Activated CD4-positive, alpha-beta memory T cell treated with anti-CD3 and anti-CD28 coated beads, Interleukin-2, amount 10 ng/mL, durations not matched to agents 7 days and 5 days (primary cell): ENCODE measurements around the gene SYDE1. TPM values are rescaled to one million over a fixed set of nuclear protein-coding genes. Genes with fewer than 3 reads are reported as not detected.
"Not testable (repeated sequence)": the region's sequence is repeated elsewhere in the genome, so short reads cannot be mapped to it uniquely, and the experiment has no call there.

Experiments
- CTCF ChIA-PET: fragments of 350-600 bp; sonication (Branson Sonifier 250); formaldehyde crosslinking; loops from one replicate; lab custom pipeline; 2021; ENCODE audit warnings: antibody characterized with exemption, inconsistent platforms; lab: Charles Lee
- POLR2A ChIA-PET: fragments of 350-600 bp; sonication (Branson Sonifier 250); formaldehyde crosslinking; loops from one replicate; lab custom pipeline; 2021; ENCODE audit warnings: antibody characterized with exemption; lab: Charles Lee
- DNase-seq: peaks from one replicate; pipeline ENCODE4 v3.0.0-alpha.2; 2020
- H3K27ac Mint-ChIP-seq: one replicate; pipeline ENCODE4 v1.8.0; 2021; ENCODE audit warnings: mild to moderate bottlenecking, mixed read lengths
- H3K27me3 Mint-ChIP-seq: one replicate; pipeline ENCODE4 v1.8.0; 2021; ENCODE audit warnings: mixed read lengths
- H3K36me3 Mint-ChIP-seq: one replicate; pipeline ENCODE4 v1.8.0; 2021; ENCODE audit warnings: low read depth, mixed read lengths
- H3K4me1 Mint-ChIP-seq: one replicate; pipeline ENCODE4 v1.8.0; 2021; ENCODE audit warnings: mixed read lengths
- H3K4me3 Mint-ChIP-seq: one replicate; pipeline ENCODE4 v1.8.0; 2021; ENCODE audit warnings: mild to moderate bottlenecking, mixed read lengths
- H3K9me3 Mint-ChIP-seq: one replicate; pipeline ENCODE4 v1.8.0; 2021; ENCODE audit warnings: mixed read lengths
- total RNA-seq, 2 experiments: library from RNA; stranded (reverse); gene quantifications; one replicate each; pipeline ENCODE4 v1.2.3, GENCODE V29; 2021

SYDE1 gene
- total RNA-seq, 2 experiments from 2014 or later: not detected

DNA sequence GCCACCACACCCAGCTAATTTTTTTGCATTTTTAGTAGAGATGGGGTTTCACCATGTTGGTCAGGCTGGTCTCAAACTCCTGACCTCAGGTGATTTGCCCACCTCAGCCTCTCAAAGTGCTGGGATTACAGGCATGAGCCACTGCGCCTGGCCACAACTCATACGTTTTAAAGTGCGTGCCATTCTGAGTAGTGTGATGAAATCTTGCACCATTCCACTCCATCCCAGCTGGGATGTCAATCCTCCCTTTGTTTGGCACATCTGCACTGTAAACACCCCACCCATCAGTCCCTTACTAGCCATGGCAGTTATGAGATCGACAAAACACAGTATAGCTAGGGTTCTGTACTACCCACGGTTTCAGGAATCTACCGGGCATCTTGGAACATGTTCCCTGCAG, 9.2 kb upstream of the SYDE1 start:
- CTCF ChIA-PET: interaction anchor here (0.7 kb wide), 1 partner anchor 339 kb away, joined by 3 read pairs; no protein-coding TSS in a partner anchor

DNA sequence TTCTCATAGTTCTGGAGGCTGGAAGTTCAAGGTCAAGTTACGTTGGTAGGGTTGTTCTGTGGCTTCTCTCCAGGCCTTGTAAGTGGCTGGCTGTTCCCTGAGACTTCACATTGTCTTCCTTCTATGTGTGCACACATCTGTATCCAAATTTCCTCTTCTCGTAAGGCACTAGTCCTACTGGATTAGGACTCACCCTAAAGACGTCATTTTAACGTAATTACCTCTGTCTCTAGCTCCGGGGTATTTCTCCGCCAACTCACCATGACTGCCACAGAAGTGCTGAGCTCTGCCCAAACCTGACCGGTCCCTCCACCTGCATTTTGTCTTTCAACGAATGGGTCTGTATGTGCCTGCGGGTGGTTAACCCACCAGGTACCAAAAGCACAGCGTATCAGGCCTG, 8.7 kb upstream of the SYDE1 start:
- no peak overlapping the region for H3K27ac Mint-ChIP-seq
- ChIA-PET POLR2A (no interaction called here), CTCF (interaction anchor here (0.7 kb wide), 1 partner anchor 340 kb away, joined by 3 read pairs; no protein-coding TSS in a partner anchor)
- H3K36me3 Mint-ChIP-seq: no peaks in the 10 kb centered on the region
- no peaks in the 10 kb centered on the region for H3K4me1 Mint-ChIP-seq
- no peak for DNase-seq
- peaks cover 6% of the 10 kb centered on the region for H3K9me3 Mint-ChIP-seq
- no peak overlapping the region for H3K4me3 Mint-ChIP-seq
- no peaks in the 10 kb centered on the region for H3K27me3 Mint-ChIP-seq

More for the DNA sequence above, 9.2 kb upstream of the SYDE1 start:
- H3K4me1 Mint-ChIP-seq, H3K9me3 Mint-ChIP-seq, H3K4me3 Mint-ChIP-seq, H3K27me3 Mint-ChIP-seq, H3K27ac Mint-ChIP-seq, POLR2A ChIA-PET, DNase-seq, H3K36me3 Mint-ChIP-seq: not testable (repeated sequence)

- ChIA-PET POLR2A (interaction anchor here (1.2 kb wide), 1 partner anchor 13 kb away, joined by 4 read pairs; no protein-coding TSS in a partner anchor), CTCF (interaction anchor here (2.5 to 2.9 kb wide), 2 partner anchors 14 to 50 kb away, joined by 12 to 13 read pairs; no protein-coding TSS in a partner anchor)
- DNase-seq: no peak
- Mint-ChIP-seq H3K4me1 (no peaks in the 10 kb centered on the region), H3K27ac (no peak overlapping the region), H3K9me3 (peaks cover 8% of the 10 kb centered on the region), H3K36me3 (no peaks in the 10 kb centered on the region), H3K4me3 (no peak overlapping the region), H3K27me3 (peaks cover 1% of the 10 kb centered on the region)
These were observed 8.1 kb upstream of the SYDE1 start for GRCh38 chr19:15099017-15099582.

DNA sequence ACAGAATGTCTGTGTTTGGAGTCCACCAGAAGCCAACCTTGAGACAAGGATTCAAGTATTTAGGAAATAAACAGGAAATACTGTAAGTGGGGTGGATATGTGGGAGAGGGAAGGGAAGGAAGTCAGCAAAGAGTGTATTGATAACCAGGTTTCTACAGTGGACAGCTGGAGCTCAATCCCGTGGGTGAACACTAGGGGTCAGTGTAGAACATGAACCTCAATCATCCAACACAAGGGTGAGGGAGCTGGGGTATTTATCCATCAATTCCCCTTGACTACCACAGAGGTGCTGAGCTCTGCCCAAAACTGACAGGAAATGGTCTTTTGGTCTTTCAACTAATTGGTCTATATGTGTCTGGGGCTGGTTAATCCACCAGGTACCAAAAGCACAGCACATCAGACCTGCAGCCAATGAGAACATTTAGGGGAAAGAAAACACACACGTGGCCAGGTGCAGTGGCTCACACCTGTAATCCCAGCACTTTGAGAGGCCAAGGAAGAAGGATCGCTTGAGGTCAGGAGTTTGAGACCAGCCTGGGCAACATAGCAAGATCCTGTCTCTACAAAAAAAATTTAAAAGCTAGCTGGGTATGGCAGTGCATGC, 5.6 kb upstream of the SYDE1 start:
- ChIA-PET POLR2A (interaction anchor here (2.8 kb wide), 1 partner anchor 24 kb away, joined by 9 read pairs; a partner anchor contains a TSS), CTCF (interaction anchor here (0.6 to 3.2 kb wide), 15 partner anchors 9 to 317 kb away, joined by 3 to 27 read pairs (median 6); partner anchors contain the start of gene AKAP8L)
- no peak overlapping the region for H3K27ac Mint-ChIP-seq
- H3K27me3 Mint-ChIP-seq: peaks cover 15% of the 10 kb centered on the region
- DNase-seq: peak; percentile 63
- H3K4me3 Mint-ChIP-seq: no peak overlapping the region
- H3K36me3 Mint-ChIP-seq: no peaks in the 10 kb centered on the region
- H3K9me3 Mint-ChIP-seq: peaks cover 14% of the 10 kb centered on the region
- H3K4me1 Mint-ChIP-seq: peaks cover 4% of the 10 kb centered on the region

GRCh38 chr19:15104003-15104402, 3.2 kb upstream of the SYDE1 start:
- Mint-ChIP-seq H3K4me3 (no peak overlapping the region), H3K27me3 (peaks cover 28% of the 10 kb centered on the region), H3K4me1 (peaks cover 9% of the 10 kb centered on the region), H3K36me3 (no peaks in the 10 kb centered on the region), H3K27ac (no peak overlapping the region), H3K9me3 (peaks cover 14% of the 10 kb centered on the region)
- ChIA-PET CTCF (no interaction called here), POLR2A (interaction anchor here (0.6 kb wide), 1 partner anchor 623 kb away, joined by 3 read pairs; no protein-coding TSS in a partner anchor)
- no peak for DNase-seq

DNA sequence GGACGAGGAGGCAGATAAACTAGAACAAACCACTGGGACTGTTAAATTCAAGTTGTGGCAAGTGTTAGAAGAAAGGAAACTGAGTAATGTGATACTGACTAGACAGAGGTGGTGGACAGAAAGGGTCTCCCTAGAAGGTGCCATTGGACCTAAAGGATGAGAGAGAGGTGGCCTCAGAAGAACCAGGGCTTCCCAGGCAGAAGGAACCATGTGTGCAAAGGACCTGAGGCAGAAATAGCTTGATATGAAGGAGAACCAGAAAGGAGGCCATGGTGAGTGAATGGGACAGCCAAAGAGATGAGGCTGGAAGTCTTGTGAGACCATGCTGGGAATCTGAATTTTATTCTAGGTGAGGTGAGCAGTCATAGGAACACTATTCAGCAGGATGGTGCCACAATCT, 2.8 kb upstream of the SYDE1 start:
- ChIA-PET CTCF (no interaction called here), POLR2A (no interaction called here)
- no peak overlapping the region for H3K4me3 Mint-ChIP-seq
- H3K36me3 Mint-ChIP-seq: no peaks in the 10 kb centered on the region
- H3K9me3 Mint-ChIP-seq: peaks cover 14% of the 10 kb centered on the region
- H3K4me1 Mint-ChIP-seq: peaks cover 9% of the 10 kb centered on the region
- no peak for DNase-seq
- peaks cover 28% of the 10 kb centered on the region for H3K27me3 Mint-ChIP-seq
- no peak overlapping the region for H3K27ac Mint-ChIP-seq

DNA sequence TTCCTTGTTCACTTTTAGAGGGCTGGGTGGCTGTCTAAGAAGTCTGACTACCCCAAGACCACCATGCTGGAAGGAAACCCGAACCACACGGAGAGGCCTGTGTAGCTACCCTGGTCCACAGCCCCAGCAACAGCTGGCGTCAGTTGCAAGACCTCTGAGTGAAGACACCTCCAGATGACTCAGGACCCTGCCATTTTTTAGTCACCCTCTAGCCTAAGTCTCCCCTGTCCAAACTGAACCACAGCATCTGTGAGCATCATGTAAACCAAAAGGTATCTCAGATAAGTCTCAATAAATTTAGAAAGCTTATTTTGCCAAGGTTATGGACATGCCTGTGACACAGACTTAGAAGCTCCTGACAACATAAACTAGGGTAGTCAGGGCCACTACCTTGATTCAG, 2.2 kb upstream of the SYDE1 start:
- peaks cover 28% of the 10 kb centered on the region for H3K27me3 Mint-ChIP-seq
- no peak overlapping the region for H3K27ac Mint-ChIP-seq
- no peak overlapping the region for H3K4me3 Mint-ChIP-seq
- POLR2A ChIA-PET: no interaction called here
- no peaks in the 10 kb centered on the region for H3K36me3 Mint-ChIP-seq
- no peak for DNase-seq
- CTCF ChIA-PET: interaction anchor here (0.5 to 0.7 kb wide), 2 partner anchors 16 to 19 kb away, joined by 3 read pairs; no protein-coding TSS in a partner anchor
- peaks cover 14% of the 10 kb centered on the region for H3K9me3 Mint-ChIP-seq
- peaks cover 9% of the 10 kb centered on the region for H3K4me1 Mint-ChIP-seq

- ChIA-PET POLR2A (no interaction called here), CTCF (no interaction called here)
- peaks cover 28% of the 10 kb centered on the region for H3K27me3 Mint-ChIP-seq
- no peak overlapping the region for H3K4me3 Mint-ChIP-seq
- no peaks in the 10 kb centered on the region for H3K36me3 Mint-ChIP-seq
- peaks cover 9% of the 10 kb centered on the region for H3K4me1 Mint-ChIP-seq
- no peak for DNase-seq
- H3K9me3 Mint-ChIP-seq: peaks cover 9% of the 10 kb centered on the region
- H3K27ac Mint-ChIP-seq: no peak overlapping the region
These were observed 1.1 kb downstream of the SYDE1 start for GRCh38 chr19:15108145-15108844.

- H3K36me3 Mint-ChIP-seq: peaks cover under 1% of the 10 kb centered on the region
- CTCF ChIA-PET: no interaction called here
- POLR2A ChIA-PET: no interaction called here
- no peak overlapping the region for H3K4me3 Mint-ChIP-seq
- DNase-seq: no peak
- H3K4me1 Mint-ChIP-seq: peaks cover 9% of the 10 kb centered on the region
- H3K9me3 Mint-ChIP-seq: peaks cover 5% of the 10 kb centered on the region
- H3K27ac Mint-ChIP-seq: no peak overlapping the region
- peaks cover 27% of the 10 kb centered on the region for H3K27me3 Mint-ChIP-seq
These were observed 1.9 kb downstream of the SYDE1 start for GRCh38 chr19:15108845-15109767.

DNA sequence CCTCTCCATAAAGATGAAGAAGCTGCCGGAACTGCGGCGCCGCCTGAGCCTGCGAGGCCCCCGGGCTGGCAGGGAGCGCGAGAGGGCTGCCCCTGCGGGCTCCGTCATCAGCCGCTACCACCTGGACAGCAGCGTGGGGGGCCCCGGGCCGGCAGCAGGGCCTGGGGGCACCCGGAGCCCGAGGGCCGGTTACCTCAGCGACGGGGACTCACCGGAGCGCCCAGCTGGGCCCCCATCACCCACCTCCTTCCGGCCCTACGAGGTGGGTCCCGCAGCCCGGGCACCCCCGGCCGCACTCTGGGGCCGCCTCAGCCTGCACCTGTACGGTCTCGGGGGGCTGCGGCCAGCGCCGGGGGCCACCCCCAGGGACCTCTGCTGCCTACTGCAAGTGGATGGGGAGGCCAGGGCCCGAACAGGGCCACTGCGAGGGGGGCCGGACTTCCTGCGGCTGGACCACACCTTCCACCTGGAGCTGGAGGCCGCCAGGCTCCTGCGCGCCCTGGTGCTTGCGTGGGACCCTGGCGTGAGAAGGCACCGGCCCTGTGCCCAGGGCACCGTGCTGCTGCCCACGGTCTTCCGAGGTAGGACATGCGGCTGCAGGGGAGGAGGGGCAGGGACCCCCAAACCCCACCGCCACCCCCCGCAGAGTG, 2.7 kb downstream of the SYDE1 start:
- no peak overlapping the region for H3K4me3 Mint-ChIP-seq
- POLR2A ChIA-PET: no interaction called here
- H3K36me3 Mint-ChIP-seq: peaks cover 3% of the 10 kb centered on the region
- no peak for DNase-seq
- peaks cover 22% of the 10 kb centered on the region for H3K27me3 Mint-ChIP-seq
- no peak overlapping the region for H3K27ac Mint-ChIP-seq
- H3K9me3 Mint-ChIP-seq: no peaks in the 10 kb centered on the region
- peaks cover 9% of the 10 kb centered on the region for H3K4me1 Mint-ChIP-seq
- CTCF ChIA-PET: no interaction called here

DNA sequence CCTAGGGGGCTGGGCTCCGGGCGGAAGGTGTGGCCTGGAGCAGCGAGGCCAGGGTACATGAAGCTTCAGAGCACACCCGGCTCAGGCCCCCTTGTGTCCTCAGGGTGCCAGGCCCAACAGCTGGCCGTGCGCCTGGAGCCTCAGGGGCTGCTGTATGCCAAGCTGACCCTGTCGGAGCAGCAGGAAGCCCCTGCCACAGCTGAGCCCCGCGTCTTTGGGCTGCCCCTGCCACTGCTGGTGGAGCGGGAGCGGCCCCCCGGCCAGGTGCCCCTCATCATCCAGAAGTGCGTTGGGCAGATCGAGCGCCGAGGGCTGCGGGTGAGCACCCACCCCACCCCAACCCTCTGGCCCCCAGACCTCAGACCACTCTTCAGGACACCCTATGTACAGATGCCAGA, 3.2 kb downstream of the SYDE1 start:
- DNase-seq: no peak
- Mint-ChIP-seq H3K4me1 (peaks cover 9% of the 10 kb centered on the region), H3K27me3 (peaks cover 22% of the 10 kb centered on the region), H3K27ac (no peak overlapping the region), H3K36me3 (peaks cover 3% of the 10 kb centered on the region), H3K4me3 (no peak overlapping the region), H3K9me3 (no peaks in the 10 kb centered on the region)
- CTCF ChIA-PET: no interaction called here
- POLR2A ChIA-PET: no interaction called here

GRCh38 chr19:15111758-15112157, 4.6 kb downstream of the SYDE1 start:
- ChIA-PET POLR2A (interaction anchor here (0.6 kb wide), 1 partner anchor 12 kb away, joined by 4 read pairs; no protein-coding TSS in a partner anchor), CTCF (interaction anchor here (1.0 to 2.6 kb wide), 2 partner anchors 11 to 20 kb away, joined by 4 to 12 read pairs; no protein-coding TSS in a partner anchor)
- peaks cover 3% of the 10 kb centered on the region for H3K4me1 Mint-ChIP-seq

More at GRCh38 chr19:15111758-15112157, 4.6 kb downstream of the SYDE1 start:
- H3K27me3 Mint-ChIP-seq: peaks cover 11% of the 10 kb centered on the region
- no peaks in the 10 kb centered on the region for H3K9me3 Mint-ChIP-seq
- H3K4me3 Mint-ChIP-seq: no peak overlapping the region
- peaks cover 6% of the 10 kb centered on the region for H3K36me3 Mint-ChIP-seq
- H3K27ac Mint-ChIP-seq: no peak overlapping the region
- DNase-seq: no peak
